Measurements from ENCODE around the gene ZSWIM4. TPM values are rescaled to one million over a fixed set of nuclear protein-coding genes. Genes with fewer than 3 reads are reported as not detected.

The ZSWIM4 gene
- total and polyA plus RNA-seq, 10 of the 15 experiments (the other 5 are each of a cell fraction or from before 2014, with no cell fraction given): 0.73 to 11.1 (median 1.8) TPM; not detected in 2

- peaks cover 41% of the 10 kb centered on the region for H3K4me1 ChIP-seq (ENCODE audit: control insufficient read depth, insufficient read depth, low read length)
- no TSS peak for BruUV-seq (replicated peaks)
- in situ Hi-C loops (cut with MboI) (loop anchor here (10.0 kb wide), 1 partner anchor 693 kb away; the partner anchor contains the start of genes IER2 and STX10), intact Hi-C loops (cut with micrococcal nuclease; ENCODE audit: unreplicated experiment) (loop anchor here (1.0 to 10.0 kb wide), 2 partner anchors 14 to 693 kb away; partner anchors contain the start of genes IER2 and STX10)
- H3K9ac ChIP-seq (ENCODE audit: control insufficient read depth, insufficient read depth, low read length): peak overlapping the region; percentile 71
- FAIRE-seq (peak; percentile 57), ATAC-seq (peak; percentile 56), DNase-seq (ENCODE audit: low read depth, low spot score) (no peak)
- H3K9me3 ChIP-seq (replicated peaks; ENCODE audit: control insufficient read depth, insufficient read depth, low read length): no peaks in the 10 kb centered on the region
- H2AFZ ChIP-seq (ENCODE audit: control insufficient read depth, low read depth, low read length): peak overlapping the region; percentile 67
- ChIA-PET SMC1A (ENCODE audit: uncharacterized antibody, unreplicated experiment) (interaction anchor here (1.0 to 4.1 kb wide), 6 partner anchors 8 to 159 kb away, joined by 3 to 26 read pairs (median 6); no protein-coding TSS in a partner anchor), POLR2A (interaction anchor here (0.5 to 4.0 kb wide), 10 partner anchors 8 to 929 kb away, joined by 3 to 79 read pairs (median 6); partner anchors contain the start of genes SYCE2 and ZSWIM4), CTCF (interaction anchor here (0.5 to 4.9 kb wide), 4 partner anchors 11 to 99 kb away, joined by 3 to 41 read pairs (median 4); no protein-coding TSS in a partner anchor), RAD21 (ENCODE audit: unreplicated experiment) (interaction anchor here (0.9 to 4.8 kb wide), 8 partner anchors 9 to 234 kb away, joined by 3 to 70 read pairs (median 6); partner anchors contain the start of genes C19orf53 and ZSWIM4)
- H3K79me2 ChIP-seq (ENCODE audit: control insufficient read depth, insufficient read depth, low read length): peaks cover 2% of the 10 kb centered on the region
- 6% methylated on average over 34 of the region's 47 CpGs for WGBS (ENCODE audit: insufficient coverage, insufficient replicate concordance, low lambda C conversion rate, missing lambda C conversion rate)
- H3K4me2 ChIP-seq (ENCODE audit: control insufficient read depth, insufficient read depth): peak overlapping the region; percentile 99
- H4K20me1 ChIP-seq (ENCODE audit: control insufficient read depth, insufficient read depth): no peaks in the 10 kb centered on the region
- no peaks in the 10 kb centered on the region for H3K27me3 ChIP-seq (replicated peaks in 1 of 2; ENCODE audit: control insufficient read depth in 2 of 2, insufficient read depth in 2 of 2, low read length in 1 of 2)
- H3K27ac ChIP-seq (ENCODE audit: control insufficient read depth, insufficient read depth): peak overlapping the region; percentile 91
- H3K4me3 ChIP-seq: peak overlapping the region; percentile 64
- H3K36me3 ChIP-seq (ENCODE audit: control insufficient read depth in 2 of 2, insufficient read depth in 2 of 2, low read length in 1 of 2): no peaks in the 10 kb centered on the region
- TF ChIP-seq TARDBP (IDR thresholded peaks at IDR 0.05; ENCODE audit: borderline replicate concordance): no peak
- TF ChIP-seq PBX3 (IDR thresholded peaks at IDR 0.05; ENCODE audit: insufficient replicate concordance, low read depth, low read length): no peak
- no peak for TF ChIP-seq SREBF1 (IDR thresholded peaks at IDR 0.05; ENCODE audit: low read length)
- TF ChIP-seq NFXL1 (IDR thresholded peaks at IDR 0.05; ENCODE audit: borderline replicate concordance): no peak
- no peak for TF ChIP-seq E4F1 (IDR thresholded peaks at IDR 0.05; ENCODE audit: borderline replicate concordance, partially characterized antibody)
- peak; percentile 17; the same call in 1 of the 2 replicates for TF ChIP-seq BACH1 (IDR thresholded peaks at IDR 0.05; ENCODE audit: borderline replicate concordance)
- TF ChIP-seq CREM (IDR thresholded peaks at IDR 0.05; ENCODE audit: low read depth): no peak
- TF ChIP-seq EGR1 (IDR thresholded peaks at IDR 0.05; ENCODE audit: borderline replicate concordance in 1 of 2, low read depth in 2 of 2, low read length in 2 of 2): peak in 1 of 2 experiments; percentile 36; a peak in 1 of 3 replicates
- peak; percentile 3; the same call in 1 of the 2 replicates for TF ChIP-seq REST (IDR thresholded peaks at IDR 0.05; ENCODE audit: low read depth, low read length)
- no peak for TF ChIP-seq HCFC1 (IDR thresholded peaks at IDR 0.05; ENCODE audit: low read length)
- TF ChIP-seq RELA (IDR thresholded peaks at IDR 0.05; ENCODE audit: borderline replicate concordance, partially characterized antibody): no peak
- TF ChIP-seq IKZF1 (conservative IDR thresholded peaks at IDR 0.05): peak; percentile 96
- peak; percentile 72 for TF ChIP-seq POLR2A (IDR thresholded peaks at IDR 0.05; ENCODE audit: low read depth, low read length)
These were observed 52.4 kb downstream of the ZSWIM4 start for GRCh38 chr19:13847407-13848339.

Measured in GM12878 (cell line).